Measurements from ENCODE around the gene FBXW8.

Gene FBXW8

DNA sequence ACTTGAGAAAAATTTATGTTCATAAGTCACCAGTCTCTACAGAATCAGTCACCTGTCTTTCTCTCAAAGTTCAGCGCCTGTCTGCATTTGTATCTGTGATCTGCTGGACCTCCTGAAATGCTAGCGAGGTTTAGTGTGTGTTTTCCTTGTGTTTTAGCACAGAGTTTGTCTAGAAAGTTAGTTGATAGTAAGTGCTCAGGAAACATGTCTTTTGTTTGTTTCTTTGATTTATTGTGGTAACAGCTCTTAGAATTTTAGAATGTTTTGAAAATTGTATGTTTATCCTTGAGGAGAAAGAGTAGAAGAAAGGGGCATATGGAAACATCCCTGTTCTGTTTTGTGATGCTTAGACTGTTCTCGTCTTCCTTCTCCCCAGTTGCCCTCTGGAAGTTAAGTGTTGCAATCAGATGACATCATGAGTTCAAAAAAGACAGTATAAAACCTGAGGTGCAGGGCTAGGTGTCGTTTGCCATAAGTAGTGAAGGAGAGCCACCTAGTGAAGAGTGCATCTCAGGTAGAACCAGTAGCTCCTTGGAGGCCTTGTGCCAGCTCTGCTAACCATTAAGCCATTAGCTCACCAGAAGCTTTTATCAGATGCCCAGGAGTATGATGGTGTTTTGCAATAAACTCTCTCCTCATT is 44.8 kb downstream of the FBXW8 start:
- no peak for DNase-seq (ENCODE audit: low read depth in 2 of 2)

DNA sequence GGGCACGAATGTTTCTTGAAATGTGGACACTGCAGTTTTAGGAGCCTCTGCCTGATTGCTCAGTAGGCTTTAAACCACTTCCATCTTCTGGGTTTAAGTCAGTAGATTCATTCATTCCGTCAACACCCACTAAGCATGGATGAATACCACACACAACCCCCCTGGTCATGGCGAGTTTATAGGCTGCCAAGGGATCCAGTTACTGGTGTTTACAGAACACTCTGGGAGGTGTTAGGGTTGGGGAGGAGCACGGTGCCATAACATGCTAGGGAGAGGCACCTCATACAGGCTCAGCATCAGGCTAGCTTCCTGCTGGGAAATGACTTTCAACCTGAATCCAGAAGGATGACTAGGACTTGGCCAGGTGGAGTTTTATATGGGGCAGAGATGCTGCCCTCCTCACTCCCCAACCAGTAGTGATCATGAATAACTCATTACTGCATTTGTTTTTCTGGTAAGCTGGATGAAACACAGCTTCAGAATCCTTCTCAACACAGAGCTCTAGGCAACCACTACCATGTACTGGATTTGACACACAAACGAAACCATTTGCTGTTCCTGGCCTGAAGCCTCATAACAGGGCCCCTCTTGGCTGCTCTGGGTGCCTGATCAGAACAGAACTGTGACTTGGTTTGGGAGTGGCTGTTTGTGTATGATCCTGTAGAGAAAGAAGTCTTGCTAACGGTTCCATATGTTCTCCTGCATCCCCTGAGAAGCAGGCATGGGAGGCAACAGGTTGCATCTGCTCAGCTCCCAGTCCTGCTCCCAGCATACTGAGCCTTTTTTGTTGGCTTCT is 47.9 kb downstream of the FBXW8 start:
- DNase-seq (ENCODE audit: low read depth in 2 of 2): no peak

DNA sequence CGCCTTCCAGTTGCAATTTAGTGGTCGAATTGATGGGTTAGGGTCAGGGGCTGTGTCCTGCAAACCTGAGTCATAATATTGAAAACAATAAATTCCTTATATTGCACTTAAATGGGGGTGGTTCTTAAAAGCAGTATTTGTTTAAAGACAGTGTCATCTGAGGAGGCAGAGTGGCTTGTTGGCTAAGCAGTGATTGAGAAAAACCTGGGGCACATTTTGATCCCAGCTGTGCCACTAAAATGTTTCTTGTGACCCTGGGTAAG is 48.4 kb downstream of the FBXW8 start:
- DNase-seq (ENCODE audit: low read depth in 2 of 2): no peak

DNA sequence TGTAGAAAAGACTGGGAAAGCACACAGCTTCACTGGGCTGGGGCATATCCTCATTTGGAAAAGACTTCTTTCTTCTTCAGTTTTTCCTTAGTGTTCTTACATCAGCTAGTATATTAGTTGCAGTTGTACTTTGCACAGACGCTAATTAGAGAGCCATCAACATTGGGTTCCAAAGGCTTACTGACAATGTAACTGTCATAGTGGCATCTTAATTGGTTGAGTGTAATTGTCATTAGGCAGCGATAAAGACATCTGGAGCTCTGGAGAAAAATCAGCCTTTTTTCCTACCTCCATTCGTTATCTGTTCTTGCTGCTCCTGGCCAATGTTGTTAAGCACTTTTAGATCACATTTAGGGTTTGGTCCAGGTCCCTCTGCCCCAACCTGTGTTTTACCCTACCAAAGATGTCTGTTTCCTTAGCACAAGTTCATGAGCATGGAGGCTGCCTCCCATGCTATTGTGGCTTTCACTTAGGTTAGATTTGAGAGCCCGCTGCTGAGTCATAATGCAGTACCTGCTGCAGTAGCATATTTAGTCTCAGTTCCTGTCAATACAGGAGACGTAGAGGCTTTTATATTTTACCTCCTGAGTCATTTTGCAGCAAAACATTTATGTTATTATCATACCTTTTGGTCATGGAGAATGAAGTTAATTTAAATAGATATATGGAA is 49.2 kb downstream of the FBXW8 start:
- no peak for DNase-seq (ENCODE audit: low read depth in 2 of 2)

DNA sequence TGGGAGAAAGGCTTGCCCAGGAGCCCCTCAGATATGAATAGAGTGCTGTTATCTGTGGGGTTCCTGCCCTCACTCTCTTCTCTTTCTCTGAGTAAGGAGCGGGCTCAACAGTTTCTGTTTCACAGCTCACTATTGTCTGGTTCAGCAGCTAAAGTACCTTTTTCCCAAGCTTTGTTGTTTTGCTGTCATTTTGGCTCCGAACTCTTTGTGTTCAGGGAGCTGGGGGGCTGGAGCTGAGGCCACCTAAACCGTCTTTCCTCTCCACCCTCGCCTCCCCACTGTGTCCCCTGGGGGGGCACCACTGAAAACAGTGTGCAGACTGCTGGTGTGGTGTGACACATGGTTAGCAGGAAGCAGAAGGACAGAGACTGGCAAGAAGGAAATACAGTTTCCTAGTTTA is 51.4 kb downstream of the FBXW8 start:
- no peak for DNase-seq (ENCODE audit: low read depth in 2 of 2)

DNA sequence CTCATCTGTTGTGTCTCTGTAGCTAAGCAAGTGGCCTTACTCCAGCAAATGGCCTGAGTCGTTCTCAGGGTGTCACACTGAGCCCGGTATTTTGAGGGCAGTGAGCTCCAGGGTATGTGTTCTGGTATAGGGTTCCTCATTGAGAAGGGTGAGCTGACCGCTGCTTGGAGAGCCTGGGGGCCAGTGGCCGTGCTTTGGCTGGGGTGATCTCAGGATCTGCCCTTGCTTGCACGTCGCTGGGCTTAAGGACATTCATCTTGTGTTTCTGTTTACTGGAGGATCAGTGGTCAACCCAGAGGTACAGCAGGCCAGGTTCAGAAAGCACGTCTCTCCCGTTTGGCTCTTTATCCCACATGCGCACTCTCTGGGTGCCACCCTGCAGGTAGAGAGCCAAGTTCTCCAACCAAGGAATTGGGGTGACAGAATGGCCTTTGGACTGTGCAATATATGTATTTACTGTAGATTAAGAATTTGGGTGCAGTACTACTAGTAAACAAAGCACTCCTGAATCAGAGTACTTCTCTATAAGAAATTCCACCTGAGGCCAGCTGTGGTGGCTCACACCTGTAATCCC is 52.1 kb downstream of the FBXW8 start:
- no peak for DNase-seq (ENCODE audit: low read depth in 2 of 2)

DNA sequence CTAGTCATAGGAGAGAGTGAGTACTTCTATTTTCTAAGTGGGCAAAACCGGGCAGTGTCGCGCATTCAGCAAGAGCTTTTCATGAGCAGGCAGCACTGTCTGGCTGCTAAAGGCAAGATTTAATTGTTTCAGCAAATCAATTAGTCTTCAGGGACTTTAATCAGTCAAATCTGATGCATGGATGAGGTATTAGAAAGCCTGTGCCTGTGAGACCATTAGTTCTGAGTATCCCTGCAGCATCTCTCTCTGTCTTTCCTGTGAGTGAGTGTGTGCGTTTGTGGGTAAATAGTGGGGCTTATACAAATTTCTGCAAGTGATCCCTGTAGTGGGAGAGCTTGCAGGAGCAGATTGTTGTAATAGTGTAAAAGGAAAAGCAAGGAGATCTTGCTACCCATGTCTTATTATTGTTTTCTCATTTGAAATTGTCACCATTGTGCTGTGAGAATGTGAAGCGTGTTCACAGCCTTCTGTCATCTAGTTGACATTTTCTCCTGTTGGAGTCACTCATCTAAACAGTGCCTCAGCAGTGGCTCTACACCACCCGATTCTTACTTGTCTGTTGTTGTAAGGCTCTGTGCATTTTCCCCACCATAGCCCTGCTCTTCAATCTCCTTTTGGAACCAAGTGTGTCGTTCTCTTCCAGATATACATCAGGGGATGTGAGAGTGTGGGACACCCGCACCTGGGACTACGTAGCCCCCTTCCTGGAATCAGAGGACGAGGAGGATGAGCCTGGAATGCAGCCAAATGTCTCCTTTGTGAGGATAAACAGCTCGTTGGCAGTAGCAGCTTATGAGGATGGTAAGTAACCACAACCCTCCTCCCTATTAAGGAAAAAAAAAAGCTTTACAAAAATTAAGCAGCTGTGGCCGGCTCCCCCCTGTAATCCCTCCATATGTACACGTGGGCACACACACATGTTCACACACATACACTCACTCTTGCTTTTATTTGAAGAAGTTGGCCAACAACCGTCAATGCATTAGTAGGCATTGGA is 53.6 kb downstream of the FBXW8 start:
- no peak for DNase-seq (ENCODE audit: low read depth in 2 of 2)

DNA sequence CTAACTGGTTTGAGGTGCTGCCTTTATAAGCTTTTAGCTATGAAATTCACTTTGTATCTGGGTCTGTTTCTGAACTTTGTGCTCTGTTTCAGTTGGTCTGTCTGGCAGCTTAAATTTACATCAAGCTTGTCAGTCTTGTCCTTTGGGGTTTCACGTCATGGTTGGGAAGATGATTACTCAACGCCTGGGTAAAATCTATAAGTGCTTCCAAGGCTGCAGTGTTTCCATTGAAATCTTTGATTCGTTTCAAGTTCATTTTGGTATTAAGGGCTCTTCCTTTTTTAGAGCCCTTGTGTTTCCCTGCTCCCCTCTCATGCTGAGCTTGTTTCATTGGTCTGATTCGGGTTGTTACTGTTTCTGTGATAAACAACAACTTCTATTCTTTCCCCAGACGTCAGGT is 58.2 kb downstream of the FBXW8 start:
- no peak for DNase-seq (ENCODE audit: low read depth in 2 of 2)

DNA sequence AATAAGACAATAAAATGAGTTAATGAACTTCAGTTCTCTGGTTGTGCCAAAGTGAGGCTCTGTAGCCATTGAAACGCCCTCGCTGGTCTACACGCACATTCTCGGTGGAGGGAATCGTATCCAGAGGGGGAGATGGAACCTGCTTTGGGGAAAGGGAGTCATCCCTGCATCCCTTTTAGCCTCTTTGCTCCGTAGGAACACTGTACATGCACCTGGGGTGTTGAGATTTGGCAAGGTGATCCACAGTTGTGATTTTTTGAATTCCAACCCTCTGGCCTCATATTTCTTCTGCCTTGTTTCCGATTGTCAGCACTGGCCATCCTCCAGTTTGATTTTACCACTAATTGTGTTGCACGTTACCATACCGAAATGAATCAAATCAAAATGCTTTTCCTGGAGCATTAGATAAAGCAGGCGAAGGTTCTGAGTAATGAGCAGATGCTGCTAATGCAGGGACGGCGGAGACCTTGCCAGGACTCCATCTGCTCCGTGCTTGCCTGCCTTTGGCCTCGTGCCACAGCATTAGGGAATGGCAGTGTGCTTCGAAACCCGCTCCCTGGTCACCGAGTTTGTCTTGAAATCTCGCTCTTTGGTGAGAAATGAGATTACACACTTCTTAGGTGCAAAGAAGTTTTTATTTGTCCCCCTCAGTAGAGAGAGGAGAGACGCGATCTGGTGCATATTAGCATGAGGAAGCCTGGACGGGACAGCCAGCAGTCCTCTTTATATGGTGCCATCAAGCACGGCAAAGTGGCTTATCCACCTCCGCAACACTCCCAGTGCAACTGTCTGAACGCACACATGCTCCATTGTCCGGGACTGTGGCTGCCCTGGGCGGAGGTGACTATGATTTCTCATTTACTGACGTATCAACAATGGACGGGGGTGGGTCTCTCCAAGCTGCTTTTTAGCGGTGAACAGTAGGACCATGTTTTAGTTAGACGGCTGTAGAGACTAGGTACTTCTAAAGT is 59.1 kb downstream of the FBXW8 start:
- no peak for DNase-seq (ENCODE audit: low read depth in 2 of 2)

DNA sequence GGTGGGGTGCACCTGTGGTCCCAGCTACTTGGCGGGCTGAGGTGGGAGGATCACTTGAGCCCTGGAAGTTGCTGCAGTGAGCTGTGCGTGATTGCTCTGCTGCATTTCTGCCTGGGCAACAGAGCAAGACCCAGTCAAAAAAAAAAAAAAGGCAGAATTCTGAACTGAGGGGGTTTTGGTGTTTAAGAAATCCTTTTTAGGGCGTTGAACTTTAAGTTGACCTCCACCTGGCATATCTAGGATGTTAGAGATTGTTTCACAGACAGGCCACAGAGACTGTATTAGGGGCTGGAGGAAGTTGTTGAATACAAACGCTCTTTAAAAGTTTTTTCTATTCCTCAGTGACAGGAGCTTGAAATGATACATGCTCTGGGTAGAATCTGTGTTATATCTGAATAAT is 60.5 kb downstream of the FBXW8 start:
- DNase-seq (ENCODE audit: low read depth in 2 of 2): no peak

DNA sequence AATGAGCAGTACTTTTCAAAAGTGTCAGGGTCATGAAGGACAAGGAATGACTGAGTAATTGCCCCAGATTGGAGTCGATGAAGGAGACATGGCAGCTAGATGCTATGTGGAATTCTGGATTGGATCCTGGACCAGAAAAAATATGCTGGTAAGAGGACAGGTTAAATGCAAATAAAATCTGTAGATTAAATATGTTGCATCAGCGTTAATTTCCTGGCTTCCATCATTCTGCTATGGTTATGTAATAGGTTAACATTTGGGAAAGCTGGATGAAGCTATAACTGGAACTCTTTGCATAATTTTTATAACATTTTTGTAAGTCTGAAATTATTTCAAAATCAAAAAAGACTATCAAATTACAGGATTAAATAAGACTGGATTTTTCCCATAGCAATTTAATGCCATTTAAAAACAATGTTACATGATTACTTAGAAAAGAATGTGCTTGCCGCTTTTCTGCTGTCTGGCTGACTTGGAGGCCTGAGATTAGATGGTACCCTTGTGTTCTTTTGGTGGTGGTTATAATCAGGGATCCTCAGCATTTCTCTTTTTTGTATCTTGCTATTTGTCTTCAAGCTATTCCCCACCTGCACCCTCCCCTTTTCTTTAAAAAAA is 65.1 kb downstream of the FBXW8 start:
- no peak for DNase-seq (ENCODE audit: low read depth in 2 of 2)

DNA sequence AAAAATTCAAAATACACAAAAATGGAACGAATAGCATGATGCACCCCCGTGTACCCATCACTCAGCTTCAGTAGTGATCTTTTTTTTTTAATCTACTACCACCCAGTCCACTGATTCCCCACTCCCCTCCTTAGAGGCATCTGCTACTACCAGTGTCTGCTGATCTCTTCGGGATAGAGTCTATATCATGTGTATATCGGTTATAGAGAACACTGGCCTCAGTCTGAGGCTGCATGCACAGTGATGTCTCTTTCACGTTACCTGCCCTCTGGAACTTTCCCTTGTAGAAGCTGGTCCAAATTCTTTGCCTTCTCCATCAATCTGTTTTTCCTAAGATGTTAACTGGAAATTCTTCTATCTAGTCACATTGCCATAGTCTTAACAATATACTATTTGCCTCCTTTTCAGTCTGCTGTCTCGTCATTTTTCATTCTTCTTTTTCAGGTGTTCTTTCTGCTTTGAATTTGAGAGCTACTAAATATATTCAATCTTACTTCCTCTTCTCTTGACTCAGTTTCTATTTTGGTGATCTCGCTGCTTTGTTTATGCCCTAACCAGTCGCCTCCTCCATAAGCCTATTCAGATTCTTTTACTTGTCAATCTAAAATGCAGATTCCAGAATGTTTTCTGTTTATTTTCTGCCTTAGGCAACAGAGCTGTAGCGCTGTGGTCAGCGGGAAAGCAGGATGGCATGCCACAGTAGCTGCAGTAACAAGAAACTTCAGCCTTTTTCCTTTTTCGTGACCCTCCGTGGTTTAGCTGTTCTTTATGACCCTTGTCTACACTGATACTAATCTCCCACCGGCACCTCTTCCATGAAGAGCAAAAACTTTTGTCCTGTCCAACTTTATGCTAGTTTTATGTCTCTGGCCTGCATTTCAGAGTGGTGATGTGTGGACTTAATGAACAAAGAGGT is 67.0 kb downstream of the FBXW8 start:
- DNase-seq (ENCODE audit: low read depth in 2 of 2): no peak

DNA sequence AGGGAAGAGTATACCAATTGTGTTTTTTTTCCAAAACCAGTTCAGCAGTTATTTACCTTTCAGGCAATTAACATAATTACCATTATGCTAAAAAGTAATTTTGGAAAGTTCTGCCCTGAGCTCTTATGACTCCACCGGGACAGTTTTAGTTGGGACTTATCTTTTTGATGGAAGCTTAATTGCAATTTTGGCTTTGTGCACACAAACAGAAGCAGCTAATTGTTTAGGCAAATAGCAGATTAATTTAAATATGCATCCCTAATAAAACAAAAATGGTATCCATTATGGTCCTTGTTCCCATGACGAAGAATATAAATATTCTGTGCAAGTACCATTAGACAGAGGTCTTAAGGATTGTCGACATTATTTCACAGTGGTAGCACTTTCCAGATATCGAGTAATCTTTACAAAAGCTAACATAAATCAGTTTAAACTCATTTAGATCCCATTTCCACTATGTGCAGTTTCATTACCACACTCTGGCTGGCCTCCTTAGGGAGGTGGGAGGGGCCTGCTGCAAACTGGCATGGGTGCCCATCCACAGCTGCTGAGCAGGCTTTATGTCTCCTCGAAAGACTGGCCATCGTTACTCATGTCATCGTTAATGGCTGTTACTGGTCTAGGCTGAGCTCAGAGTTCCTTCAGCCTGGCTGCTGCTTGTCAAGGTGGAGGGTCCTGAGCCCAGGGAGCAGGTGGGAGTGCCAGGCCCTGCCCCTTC is 68.2 kb downstream of the FBXW8 start:
- DNase-seq (ENCODE audit: low read depth in 2 of 2): no peak

DNA sequence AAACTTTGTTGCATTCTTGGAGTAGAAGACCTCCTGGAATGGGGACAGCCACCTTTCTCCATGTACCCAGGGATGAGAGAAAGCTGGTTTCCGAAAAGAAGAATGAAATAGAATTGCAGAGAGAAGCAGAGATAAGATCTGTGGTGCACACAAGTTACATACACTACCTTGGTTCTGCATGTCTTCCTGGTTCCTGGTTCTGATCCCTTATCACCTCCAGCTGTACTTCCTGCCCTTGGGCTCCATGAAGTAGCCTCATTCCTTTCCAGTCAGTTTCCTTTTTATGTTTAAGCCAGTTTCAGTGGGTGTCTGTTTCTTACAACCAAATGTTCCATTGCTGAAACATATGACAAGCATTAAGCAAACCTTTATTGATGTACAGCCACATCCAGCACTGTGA is 69.3 kb downstream of the FBXW8 start:
- DNase-seq (ENCODE audit: low read depth in 2 of 2): no peak

DNA sequence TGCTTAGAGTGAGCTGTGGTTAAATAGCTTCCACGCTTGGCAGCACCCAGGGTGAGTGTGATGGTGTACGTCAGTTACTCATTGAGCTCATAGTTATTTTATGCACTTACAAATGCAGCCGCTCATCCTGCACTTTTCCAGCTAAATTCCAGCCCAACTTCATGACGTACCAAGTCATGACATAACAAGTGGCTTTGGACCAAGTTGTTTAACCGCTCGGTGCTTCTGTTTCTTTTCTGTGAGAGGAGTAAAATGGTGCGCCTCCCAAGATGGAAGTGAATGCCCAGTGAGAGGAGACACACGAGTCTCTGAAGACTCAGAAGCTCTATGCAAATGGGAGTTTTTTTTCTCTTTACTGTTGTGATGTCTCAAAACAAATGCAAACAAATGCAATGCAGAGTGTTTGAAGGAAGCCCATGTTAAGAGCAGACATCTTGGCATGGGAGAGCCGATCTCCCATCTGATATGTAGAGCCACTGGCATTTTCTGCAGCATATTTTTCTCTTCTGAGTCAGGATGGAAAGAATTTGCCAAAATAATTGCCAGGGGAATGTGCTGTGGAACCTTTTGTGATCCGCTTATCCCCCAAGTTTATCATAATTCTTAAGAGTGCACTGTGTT is 72.2 kb downstream of the FBXW8 start:
- no peak for DNase-seq (ENCODE audit: low read depth in 2 of 2)

DNA sequence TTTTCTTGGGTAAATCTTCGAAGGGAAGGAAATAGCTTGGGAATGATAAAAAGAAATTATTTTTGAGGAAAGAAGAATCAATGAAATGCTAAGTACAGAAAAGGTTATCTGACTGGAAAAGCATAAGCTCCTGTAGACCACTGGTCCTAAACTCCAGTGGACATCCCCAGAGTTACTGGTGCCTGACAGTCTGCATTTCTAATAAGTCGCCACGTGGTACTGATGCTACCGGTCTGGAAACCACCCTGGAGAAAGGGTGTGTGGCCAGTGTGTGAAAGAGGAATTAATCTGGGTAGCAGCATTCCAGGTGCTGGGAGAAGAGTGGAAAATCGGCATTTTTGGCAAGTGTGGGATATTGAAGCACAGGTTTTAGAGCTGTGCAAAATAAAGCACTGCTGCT is 73.3 kb downstream of the FBXW8 start:
- DNase-seq (ENCODE audit: low read depth in 2 of 2): no peak

DNA sequence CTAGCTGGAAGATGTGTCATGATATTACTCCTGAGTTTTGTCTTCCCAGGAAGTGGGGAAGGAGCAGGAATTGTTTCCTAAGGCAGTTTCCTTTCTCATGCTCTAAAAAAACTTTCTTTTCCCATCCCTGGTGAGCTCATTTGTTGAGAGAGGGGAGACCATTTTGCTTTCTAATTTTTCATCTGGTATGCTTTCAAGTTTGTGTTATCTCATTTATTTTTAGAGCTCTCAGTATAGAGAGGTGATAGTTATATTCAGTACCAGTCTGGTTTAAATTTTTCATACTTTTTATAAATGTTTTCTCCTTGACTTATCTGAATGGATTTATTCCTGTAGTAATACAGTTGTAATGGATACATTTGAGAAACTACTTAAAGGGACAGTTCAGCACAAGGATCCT is 79.6 kb downstream of the FBXW8 start:
- DNase-seq (ENCODE audit: low read depth in 2 of 2): no peak
